GM12875 (cell line): ENCODE measurements around the gene RFX8.

ENCODE experiments used
- H3K4me3 ChIP-seq: one replicate; pipeline ENCODE4 v1.5.1; 2011; ENCODE audit warnings: low read depth, low read length, control low read depth
- TF ChIP-seq, protein P1 (sequence below): IDR thresholded peaks from 2 replicates; pipeline ENCODE4 v1.5.1; 2011; ENCODE audit warnings: low read depth, mild to moderate bottlenecking, control low read depth, inconsistent platforms, low read length, moderate library complexity, borderline replicate concordance; ENCODE audit not compliant: insufficient read depth

RFX8 gene

DNA sequence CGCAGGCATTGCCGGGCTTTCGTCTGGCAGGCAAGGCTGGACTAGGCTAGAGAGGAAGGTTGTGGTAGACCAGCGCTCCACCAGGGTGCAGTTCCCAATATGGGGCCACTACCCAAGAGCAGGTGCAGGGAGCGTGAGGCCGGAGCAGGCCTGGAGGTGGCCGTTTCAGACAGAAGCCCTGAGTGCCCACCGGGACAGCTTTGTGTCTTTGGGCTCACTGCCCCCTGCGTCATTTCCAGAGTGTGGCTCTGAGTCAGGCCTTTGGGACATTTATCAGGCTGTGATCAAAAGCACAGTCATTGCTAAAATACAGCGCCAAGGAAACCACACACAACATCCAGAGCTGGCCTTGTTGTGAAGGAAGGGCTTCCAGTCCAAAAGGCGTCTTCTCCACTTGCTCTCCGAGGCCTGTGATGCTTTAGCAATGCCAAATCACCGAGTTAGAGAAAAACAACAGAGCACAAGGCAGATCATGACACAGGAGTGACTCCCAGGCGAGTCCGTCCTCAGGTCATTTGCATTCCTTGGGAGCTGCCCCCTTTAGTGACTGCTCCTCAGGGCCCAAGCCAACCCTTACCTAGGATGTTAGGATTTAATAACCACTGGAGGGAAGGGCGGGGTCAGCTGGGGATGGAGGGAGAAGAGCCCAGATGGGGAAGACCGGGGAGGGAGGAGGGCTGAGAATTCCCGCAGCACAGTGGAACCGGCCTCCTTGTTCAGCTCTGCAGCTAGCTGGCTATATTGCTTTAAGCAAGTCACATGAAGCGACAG is 42.3 kb downstream of the RFX8 start:
- H3K4me3 ChIP-seq, result no peak overlapping the region
- TF ChIP-seq, protein P1, sequence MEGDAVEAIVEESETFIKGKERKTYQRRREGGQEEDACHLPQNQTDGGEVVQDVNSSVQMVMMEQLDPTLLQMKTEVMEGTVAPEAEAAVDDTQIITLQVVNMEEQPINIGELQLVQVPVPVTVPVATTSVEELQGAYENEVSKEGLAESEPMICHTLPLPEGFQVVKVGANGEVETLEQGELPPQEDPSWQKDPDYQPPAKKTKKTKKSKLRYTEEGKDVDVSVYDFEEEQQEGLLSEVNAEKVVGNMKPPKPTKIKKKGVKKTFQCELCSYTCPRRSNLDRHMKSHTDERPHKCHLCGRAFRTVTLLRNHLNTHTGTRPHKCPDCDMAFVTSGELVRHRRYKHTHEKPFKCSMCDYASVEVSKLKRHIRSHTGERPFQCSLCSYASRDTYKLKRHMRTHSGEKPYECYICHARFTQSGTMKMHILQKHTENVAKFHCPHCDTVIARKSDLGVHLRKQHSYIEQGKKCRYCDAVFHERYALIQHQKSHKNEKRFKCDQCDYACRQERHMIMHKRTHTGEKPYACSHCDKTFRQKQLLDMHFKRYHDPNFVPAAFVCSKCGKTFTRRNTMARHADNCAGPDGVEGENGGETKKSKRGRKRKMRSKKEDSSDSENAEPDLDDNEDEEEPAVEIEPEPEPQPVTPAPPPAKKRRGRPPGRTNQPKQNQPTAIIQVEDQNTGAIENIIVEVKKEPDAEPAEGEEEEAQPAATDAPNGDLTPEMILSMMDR, result no peak

DNA sequence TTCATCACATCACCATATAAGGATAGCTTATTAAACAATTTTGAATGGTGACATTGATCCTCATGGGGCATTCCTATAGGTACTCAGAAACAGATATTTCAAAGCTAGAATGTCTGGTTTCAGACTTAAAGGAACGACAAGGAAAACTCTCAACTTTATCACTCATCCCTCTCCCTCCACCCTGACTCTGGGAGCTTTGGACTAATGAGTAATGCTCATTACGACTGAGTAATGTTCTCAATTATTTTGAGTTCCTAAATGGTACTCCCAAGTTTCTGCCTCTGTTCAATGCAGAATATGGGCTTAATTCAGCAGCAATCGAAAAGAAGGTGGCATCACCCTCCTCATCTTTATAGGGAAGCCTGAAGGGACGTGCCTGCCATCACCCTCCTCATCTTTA is 43.4 kb downstream of the RFX8 start:
- TF ChIP-seq, protein P1, result no peak
- no peak overlapping the region for H3K4me3 ChIP-seq

DNA sequence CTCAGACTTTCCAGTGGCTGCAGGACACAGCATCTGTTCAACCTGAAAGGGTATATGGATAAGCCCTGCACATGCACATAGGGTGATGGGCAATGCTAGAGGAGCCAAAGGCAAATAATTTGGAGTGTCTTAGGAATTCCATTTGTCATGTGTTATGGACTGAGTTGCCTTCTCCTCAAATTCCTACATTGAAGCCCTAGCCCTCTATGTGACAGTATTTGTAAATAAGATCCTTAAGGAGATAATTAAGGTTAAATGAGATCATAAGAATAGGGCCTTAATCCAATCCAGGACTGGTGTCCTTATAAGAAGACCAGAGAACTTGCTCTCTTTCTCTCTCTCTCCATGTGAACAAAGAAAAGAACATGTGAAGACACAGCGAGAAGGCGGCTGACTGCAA is 44.8 kb downstream of the RFX8 start:
- no peak overlapping the region for H3K4me3 ChIP-seq
- TF ChIP-seq, protein P1, result no peak

DNA sequence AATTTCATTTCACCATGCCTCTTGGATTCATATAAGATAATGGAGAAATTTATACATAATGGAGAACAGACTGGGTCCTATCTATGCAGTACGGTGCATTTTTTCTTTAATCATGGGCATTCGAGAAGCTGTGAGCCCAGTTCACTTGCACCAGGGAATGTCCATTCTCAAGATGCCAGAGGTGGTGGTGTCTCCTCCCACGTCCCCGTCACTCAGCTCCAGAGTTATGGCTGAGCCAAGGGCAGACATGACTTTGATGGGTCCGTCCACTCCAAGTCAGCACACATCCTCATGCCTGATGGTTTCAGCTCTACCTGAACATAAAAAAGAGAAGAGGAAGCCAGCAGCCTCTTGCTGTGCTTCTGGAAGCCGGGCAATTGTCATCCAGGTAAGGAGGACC is 45.5 kb downstream of the RFX8 start:
- TF ChIP-seq, protein P1, result no peak
- no peak overlapping the region for H3K4me3 ChIP-seq

DNA sequence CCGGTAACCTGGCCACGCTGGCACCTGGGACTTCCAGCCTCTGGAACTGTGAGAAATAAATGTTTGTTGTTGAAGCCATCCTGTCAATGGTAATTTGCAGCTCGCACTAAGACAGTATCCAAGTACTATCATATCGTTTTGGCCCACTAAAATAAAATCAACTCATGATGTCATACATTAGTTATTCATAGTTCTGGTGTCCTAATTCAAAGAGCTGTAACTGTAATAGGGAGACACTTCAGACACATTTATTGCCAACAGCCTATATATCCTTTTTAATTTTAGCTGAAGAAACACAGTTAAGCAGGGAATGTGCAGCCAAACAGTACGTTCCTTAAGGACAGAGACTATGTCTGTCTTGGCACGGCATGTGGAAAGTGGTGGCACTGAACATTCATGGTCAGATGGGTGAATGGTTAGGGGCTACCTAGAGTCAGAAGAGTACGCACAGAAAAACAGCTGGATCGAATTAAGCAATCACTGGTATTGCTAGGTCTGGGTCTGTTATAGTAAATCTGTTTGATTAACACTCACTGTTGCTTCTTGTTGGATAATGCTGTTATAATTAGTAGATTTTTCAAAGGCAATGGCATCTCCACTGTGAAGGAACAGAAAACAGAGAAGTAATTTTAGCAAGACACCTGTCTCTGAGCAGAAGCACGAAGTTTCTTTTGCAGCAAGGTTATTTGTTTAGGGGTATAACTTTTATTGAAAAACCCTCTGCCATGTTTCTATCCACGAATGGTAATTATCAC is 46.3 kb downstream of the RFX8 start:
- H3K4me3 ChIP-seq, result no peak overlapping the region
- TF ChIP-seq, protein P1, result no peak

DNA sequence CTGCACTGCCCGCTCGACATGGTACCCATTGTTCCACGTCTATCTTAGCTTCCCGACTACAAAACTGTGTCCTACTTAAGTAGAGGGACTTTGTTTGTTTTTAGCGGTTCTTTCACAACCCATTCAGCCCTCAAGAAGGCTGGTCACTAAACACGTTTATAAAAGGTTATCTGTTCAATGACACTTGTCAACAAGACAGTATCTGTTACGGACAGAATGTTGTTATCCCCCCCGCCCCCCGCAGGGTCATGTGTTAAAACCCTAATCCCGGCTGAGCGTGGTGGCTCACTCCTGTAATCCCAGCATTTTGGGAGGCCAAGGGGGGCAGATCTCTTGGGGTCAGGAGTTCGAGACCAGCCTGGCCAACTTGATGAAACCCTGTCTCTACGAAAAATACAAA is 47.2 kb downstream of the RFX8 start:
- no peak overlapping the region for H3K4me3 ChIP-seq
- TF ChIP-seq, protein P1, result no peak

DNA sequence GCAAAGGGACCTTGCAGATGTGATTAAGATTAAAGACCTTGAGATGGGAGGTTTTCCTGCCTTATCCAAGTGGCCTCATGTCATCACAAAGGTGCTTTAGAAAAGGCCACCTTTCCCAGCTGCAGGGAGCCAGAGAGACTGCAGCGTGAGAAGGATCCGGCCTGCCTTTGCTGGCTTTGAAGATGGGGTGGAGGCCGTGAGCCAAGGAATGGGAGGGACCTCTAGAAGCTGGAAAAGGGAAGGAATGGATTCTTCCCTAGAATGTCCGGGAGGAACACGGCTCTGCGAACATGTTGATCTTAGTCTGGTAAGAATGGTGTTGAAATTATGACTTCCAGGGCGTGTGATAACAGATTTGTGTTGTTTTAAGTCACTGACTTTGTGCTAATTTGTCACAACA is 47.7 kb downstream of the RFX8 start:
- no peak overlapping the region for H3K4me3 ChIP-seq
- TF ChIP-seq, protein P1, result no peak
